ENCODE data around the gene NRXN3. TPM values are rescaled to one million over a fixed set of nuclear protein-coding genes. Genes with fewer than 3 reads are reported as not detected.

NRXN3 gene
- total RNA-seq, 2 donors from 2014 or later: 1.2 to 7.8 TPM

DNA sequence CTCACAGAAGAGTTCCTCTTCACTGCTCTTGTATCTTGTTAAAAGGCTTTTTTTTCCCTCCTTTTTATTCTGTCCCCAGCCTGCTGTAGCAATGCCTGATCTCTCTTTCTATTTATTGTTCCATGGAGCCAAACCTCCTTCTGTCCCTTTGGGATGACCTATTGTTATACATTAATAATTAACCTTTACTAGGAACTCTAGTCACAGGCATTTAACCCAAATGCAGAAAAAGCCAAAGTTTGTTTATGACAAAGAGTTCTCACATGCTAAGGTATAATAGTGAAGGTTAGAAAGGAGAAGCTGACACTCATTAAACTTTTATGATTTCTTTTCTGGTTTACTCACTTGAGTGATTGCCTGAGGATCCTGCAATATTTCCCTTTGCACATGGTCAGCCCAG, 535.8 kb downstream of the NRXN3 start:
- H3K27ac ChIP-seq: no peak overlapping the region
- DNase-seq: no peak
- no peak overlapping the region for H3K9ac ChIP-seq (ENCODE audit: low read depth in 2 of 2, low read length in 2 of 2)
- no peak overlapping the region for H3K4me3 ChIP-seq
- TF ChIP-seq, protein P1, sequence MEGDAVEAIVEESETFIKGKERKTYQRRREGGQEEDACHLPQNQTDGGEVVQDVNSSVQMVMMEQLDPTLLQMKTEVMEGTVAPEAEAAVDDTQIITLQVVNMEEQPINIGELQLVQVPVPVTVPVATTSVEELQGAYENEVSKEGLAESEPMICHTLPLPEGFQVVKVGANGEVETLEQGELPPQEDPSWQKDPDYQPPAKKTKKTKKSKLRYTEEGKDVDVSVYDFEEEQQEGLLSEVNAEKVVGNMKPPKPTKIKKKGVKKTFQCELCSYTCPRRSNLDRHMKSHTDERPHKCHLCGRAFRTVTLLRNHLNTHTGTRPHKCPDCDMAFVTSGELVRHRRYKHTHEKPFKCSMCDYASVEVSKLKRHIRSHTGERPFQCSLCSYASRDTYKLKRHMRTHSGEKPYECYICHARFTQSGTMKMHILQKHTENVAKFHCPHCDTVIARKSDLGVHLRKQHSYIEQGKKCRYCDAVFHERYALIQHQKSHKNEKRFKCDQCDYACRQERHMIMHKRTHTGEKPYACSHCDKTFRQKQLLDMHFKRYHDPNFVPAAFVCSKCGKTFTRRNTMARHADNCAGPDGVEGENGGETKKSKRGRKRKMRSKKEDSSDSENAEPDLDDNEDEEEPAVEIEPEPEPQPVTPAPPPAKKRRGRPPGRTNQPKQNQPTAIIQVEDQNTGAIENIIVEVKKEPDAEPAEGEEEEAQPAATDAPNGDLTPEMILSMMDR (IDR thresholded peaks at IDR 0.05): no peak
- H3K36me3 ChIP-seq: no peaks in the 10 kb centered on the region
- H3K4me1 ChIP-seq: no peaks in the 10 kb centered on the region
- no peaks in the 10 kb centered on the region for H3K27me3 ChIP-seq
- intact Hi-C loops (cut with DNase I): no loop called here
- H3K9me3 ChIP-seq: no peaks in the 10 kb centered on the region

DNA sequence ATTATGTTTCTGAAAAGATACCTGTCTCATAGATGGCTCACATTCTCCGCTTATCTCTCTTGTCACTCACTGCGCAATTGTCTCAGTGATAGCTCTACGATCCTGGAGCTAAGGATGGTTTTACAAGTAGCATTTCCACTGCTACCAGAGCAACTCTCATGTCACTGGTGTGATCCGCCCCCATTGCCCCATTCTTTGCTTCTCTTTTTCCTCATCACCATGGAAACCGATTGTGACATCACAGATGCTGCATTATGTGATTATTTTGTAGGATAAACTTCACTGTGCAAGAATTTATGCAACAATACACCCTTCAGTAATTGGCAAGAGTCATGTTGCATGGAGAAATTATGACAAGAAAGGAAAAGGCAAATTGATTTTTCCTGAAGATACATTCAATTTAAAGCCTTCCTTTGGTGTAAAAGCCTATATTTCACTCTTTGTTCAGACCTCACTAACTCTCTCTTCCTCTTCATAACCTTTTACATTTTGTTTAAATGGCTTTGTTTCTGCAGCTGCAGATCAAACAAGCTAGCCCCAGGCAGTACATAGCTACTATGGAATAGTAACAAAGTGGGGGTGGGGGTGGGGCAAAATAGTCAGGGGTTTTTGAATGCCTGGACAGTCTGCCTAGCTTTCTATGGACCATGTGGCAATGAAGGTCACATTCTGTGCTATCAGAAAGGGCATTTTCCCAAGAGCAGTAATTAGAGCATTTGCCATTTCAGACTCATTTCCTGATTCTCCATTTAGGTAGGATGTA, 539.8 kb downstream of the NRXN3 start:
- Histone ChIP-seq H3K4me3 (no peak overlapping the region), H3K36me3 (no peaks in the 10 kb centered on the region)

DNA sequence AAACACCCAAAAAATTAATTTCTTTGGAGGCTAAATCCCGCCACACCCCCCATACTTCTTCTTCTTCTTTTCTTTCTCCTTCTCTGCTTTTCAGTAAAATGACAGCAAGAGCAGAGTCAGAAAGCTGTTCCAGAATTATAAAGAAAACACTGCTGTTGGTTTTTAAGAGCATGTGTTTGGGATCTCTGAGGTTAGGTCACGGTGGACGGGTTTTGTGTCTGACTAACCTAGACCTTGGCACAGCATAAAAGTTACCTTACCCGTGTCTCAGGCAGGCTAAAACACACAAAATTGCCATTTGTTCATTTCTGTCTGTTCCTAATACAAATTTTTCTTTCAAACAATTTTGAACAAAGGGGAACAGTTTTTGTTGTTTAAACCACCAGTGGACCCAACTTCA, 540.8 kb downstream of the NRXN3 start:
- Histone ChIP-seq H3K4me3 (no peak overlapping the region), H3K36me3 (no peaks in the 10 kb centered on the region), H3K9ac (ENCODE audit: low read depth in 2 of 2, low read length in 2 of 2) (no peak overlapping the region), H3K4me1 (no peaks in the 10 kb centered on the region), H3K27me3 (no peaks in the 10 kb centered on the region), H3K9me3 (no peaks in the 10 kb centered on the region), H3K27ac (no peak overlapping the region)
- intact Hi-C loops (cut with DNase I): no loop called here
- TF ChIP-seq, protein P1 (IDR thresholded peaks at IDR 0.05): no peak
- DNase-seq: no peak

More for the DNA sequence above, 539.8 kb downstream of the NRXN3 start:
- Histone ChIP-seq H3K27me3 (no peaks in the 10 kb centered on the region), H3K9me3 (no peaks in the 10 kb centered on the region), H3K27ac (no peak overlapping the region), H3K4me1 (no peaks in the 10 kb centered on the region), H3K9ac (ENCODE audit: low read depth in 2 of 2, low read length in 2 of 2) (no peak overlapping the region)
- TF ChIP-seq, protein P1 (IDR thresholded peaks at IDR 0.05): no peak
- DNase-seq: no peak
- intact Hi-C loops (cut with DNase I): no loop called here

DNA sequence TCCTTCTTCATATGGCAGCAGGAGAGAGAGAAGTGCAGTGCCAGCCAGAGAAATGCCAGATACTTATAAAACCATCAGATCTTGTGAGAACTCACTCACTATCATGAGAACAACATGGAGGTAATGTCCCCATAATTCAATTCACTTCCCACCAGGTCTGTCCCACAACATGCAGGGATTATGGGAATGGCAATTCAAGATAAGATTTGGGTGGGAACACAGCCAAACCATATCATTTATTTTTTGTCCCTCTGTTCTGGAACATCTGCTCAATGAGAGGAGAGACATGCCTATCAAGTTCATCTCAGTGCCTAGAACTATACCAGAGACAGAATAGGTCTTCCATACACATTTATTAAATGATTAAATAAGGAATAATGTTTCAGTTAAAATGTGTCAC, 543.5 kb downstream of the NRXN3 start:
- Histone ChIP-seq H3K27ac (no peak overlapping the region), H3K27me3 (no peaks in the 10 kb centered on the region), H3K4me1 (no peaks in the 10 kb centered on the region), H3K36me3 (no peaks in the 10 kb centered on the region), H3K4me3 (no peak overlapping the region), H3K9ac (ENCODE audit: low read depth in 2 of 2, low read length in 2 of 2) (no peak overlapping the region), H3K9me3 (no peaks in the 10 kb centered on the region)
- intact Hi-C loops (cut with DNase I): no loop called here
- DNase-seq: no peak
- TF ChIP-seq, protein P1 (IDR thresholded peaks at IDR 0.05): no peak

DNA sequence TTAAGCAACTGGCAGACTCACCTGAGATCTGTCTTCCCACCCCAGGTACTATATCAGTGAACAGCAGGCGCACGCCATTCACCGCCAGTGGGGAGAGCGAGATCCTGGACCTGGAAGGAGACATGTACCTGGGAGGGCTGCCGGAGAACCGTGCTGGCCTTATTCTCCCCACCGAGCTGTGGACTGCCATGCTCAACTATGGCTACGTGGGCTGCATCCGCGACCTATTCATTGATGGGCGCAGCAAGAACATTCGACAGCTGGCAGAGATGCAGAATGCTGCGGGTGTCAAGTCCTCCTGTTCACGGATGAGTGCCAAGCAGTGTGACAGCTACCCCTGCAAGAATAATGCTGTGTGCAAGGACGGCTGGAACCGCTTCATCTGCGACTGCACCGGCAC, 544.5 kb downstream of the NRXN3 start:
- TF ChIP-seq, protein P1 (IDR thresholded peaks at IDR 0.05): no peak
- Histone ChIP-seq H3K27me3 (no peaks in the 10 kb centered on the region), H3K27ac (no peak overlapping the region), H3K36me3 (no peaks in the 10 kb centered on the region), H3K4me3 (no peak overlapping the region), H3K9ac (ENCODE audit: low read depth in 2 of 2, low read length in 2 of 2) (no peak overlapping the region), H3K4me1 (no peaks in the 10 kb centered on the region), H3K9me3 (no peaks in the 10 kb centered on the region)
- no peak for DNase-seq
- intact Hi-C loops (cut with DNase I): no loop called here

Data from colonic mucosa (tissue), 4 donors.